ENCODE measurements around the gene MRPS15.
"Not testable (repeated sequence)": the region's sequence is repeated elsewhere in the genome, so short reads cannot be mapped to it uniquely, and the experiment has no call there.

The MRPS15 gene

GRCh38 chr1:36497207-36497606 lies 33.0 kb upstream of the MRPS15 start:
- Histone ChIP-seq H2AK5ac (ENCODE audit: low read length) (no peak overlapping the region), H3K9ac (ENCODE audit: low read length) (no peak overlapping the region), H4K5ac (ENCODE audit: low read length) (no peak overlapping the region), H2BK15ac (replicated peaks; ENCODE audit: low read depth) (no peak overlapping the region), H3K4me3 (ENCODE audit: low read length) (no peak overlapping the region), H4K8ac (ENCODE audit: low read depth, low read length) (no peak overlapping the region), H3K27ac (ENCODE audit: low read depth, low read length) (no peak overlapping the region), H3K79me2 (ENCODE audit: control insufficient read depth, insufficient read depth, low read length) (no peaks in the 10 kb centered on the region), H3K27me3 (ENCODE audit: insufficient read depth, low read length, poor library complexity) (no peaks in the 10 kb centered on the region), H2BK120ac (ENCODE audit: low read depth, low read length) (no peak overlapping the region), H3K23ac (ENCODE audit: low read length) (no peak overlapping the region), H3K4me1 (ENCODE audit: control insufficient read depth, low read depth, low read length) (peaks cover 2% of the 10 kb centered on the region), H3K36me3 (ENCODE audit: control insufficient read depth, insufficient read depth, low read length) (no peaks in the 10 kb centered on the region), H3K4ac (ENCODE audit: low read depth, low read length) (no peak overlapping the region), H3K79me1 (ENCODE audit: low read length) (no peaks in the 10 kb centered on the region), H3K4me2 (ENCODE audit: low read length) (no peak overlapping the region), H2BK5ac (ENCODE audit: low read length) (no peak overlapping the region), H3K56ac (ENCODE audit: low read length) (no peak overlapping the region), H3K18ac (ENCODE audit: low read length) (no peak overlapping the region)
- DNase-seq = no peak
- no CpG with 5 or more reads among the region's 2 CpGs for WGBS (ENCODE audit: extremely low coverage, insufficient coverage, low lambda C conversion rate)

- Histone ChIP-seq H3K4me2 (ENCODE audit: low read length) (no peak overlapping the region), H3K79me2 (ENCODE audit: control insufficient read depth, insufficient read depth, low read length) (no peaks in the 10 kb centered on the region), H3K27me3 (ENCODE audit: insufficient read depth, low read length, poor library complexity) (no peaks in the 10 kb centered on the region), H2AK5ac (ENCODE audit: low read length) (no peak overlapping the region), H4K8ac (ENCODE audit: low read depth, low read length) (no peak overlapping the region), H3K56ac (ENCODE audit: low read length) (no peak overlapping the region), H3K79me1 (ENCODE audit: low read length) (no peaks in the 10 kb centered on the region), H4K5ac (ENCODE audit: low read length) (no peak overlapping the region), H2BK15ac (replicated peaks; ENCODE audit: low read depth) (no peak overlapping the region), H3K9ac (ENCODE audit: low read length) (no peak overlapping the region), H3K27ac (ENCODE audit: low read depth, low read length) (no peak overlapping the region), H3K23ac (ENCODE audit: low read length) (no peak overlapping the region), H2BK120ac (ENCODE audit: low read depth, low read length) (no peak overlapping the region), H3K18ac (ENCODE audit: low read length) (no peak overlapping the region), H3K4ac (ENCODE audit: low read depth, low read length) (no peak overlapping the region), H3K36me3 (ENCODE audit: control insufficient read depth, insufficient read depth, low read length) (no peaks in the 10 kb centered on the region), H3K4me3 (ENCODE audit: low read length) (no peak overlapping the region), H2BK5ac (ENCODE audit: low read length) (no peak overlapping the region), H3K4me1 (ENCODE audit: control insufficient read depth, low read depth, low read length) (peaks cover 4% of the 10 kb centered on the region)
- WGBS (ENCODE audit: extremely low coverage, insufficient coverage, low lambda C conversion rate) = no CpG with 5 or more reads among the region's 5 CpGs
- no peak for DNase-seq
These were observed 30.8 kb upstream of the MRPS15 start for GRCh38 chr1:36494971-36495370.

GRCh38 chr1:36493524-36493923 lies 29.3 kb upstream of the MRPS15 start:
- H3K4me2 ChIP-seq (ENCODE audit: low read length) = no peak overlapping the region
- H4K5ac ChIP-seq (ENCODE audit: low read length) = no peak overlapping the region
- H2BK5ac ChIP-seq (ENCODE audit: low read length) = no peak overlapping the region
- DNase-seq = no peak
- H3K79me2 ChIP-seq (ENCODE audit: control insufficient read depth, insufficient read depth, low read length) = no peaks in the 10 kb centered on the region
- H3K56ac ChIP-seq (ENCODE audit: low read length) = no peak overlapping the region
- H3K79me1 ChIP-seq (ENCODE audit: low read length) = no peaks in the 10 kb centered on the region
- no peak overlapping the region for H3K4ac ChIP-seq (ENCODE audit: low read depth, low read length)
- no peak overlapping the region for H2BK15ac ChIP-seq (replicated peaks; ENCODE audit: low read depth)
- no peak overlapping the region for H3K23ac ChIP-seq (ENCODE audit: low read length)
- no peak overlapping the region for H2BK120ac ChIP-seq (ENCODE audit: low read depth, low read length)
- no peaks in the 10 kb centered on the region for H3K36me3 ChIP-seq (ENCODE audit: control insufficient read depth, insufficient read depth, low read length)
- no peak overlapping the region for H4K8ac ChIP-seq (ENCODE audit: low read depth, low read length)
- H3K27me3 ChIP-seq (ENCODE audit: insufficient read depth, low read length, poor library complexity) = no peaks in the 10 kb centered on the region
- H3K4me3 ChIP-seq (ENCODE audit: low read length) = no peak overlapping the region
- no peak overlapping the region for H3K27ac ChIP-seq (ENCODE audit: low read depth, low read length)
- peaks cover 4% of the 10 kb centered on the region for H3K4me1 ChIP-seq (ENCODE audit: control insufficient read depth, low read depth, low read length)
- no peak overlapping the region for H3K9ac ChIP-seq (ENCODE audit: low read length)
- H3K18ac ChIP-seq (ENCODE audit: low read length) = no peak overlapping the region
- H2AK5ac ChIP-seq (ENCODE audit: low read length) = no peak overlapping the region
- 100% methylated on average over 2 of the region's 9 CpGs for WGBS (ENCODE audit: extremely low coverage, insufficient coverage, low lambda C conversion rate)

- no peaks in the 10 kb centered on the region for H3K27me3 ChIP-seq (ENCODE audit: insufficient read depth, low read length, poor library complexity)
- no peaks in the 10 kb centered on the region for H3K79me2 ChIP-seq (ENCODE audit: control insufficient read depth, insufficient read depth, low read length)
- H3K36me3 ChIP-seq (ENCODE audit: control insufficient read depth, insufficient read depth, low read length) = no peaks in the 10 kb centered on the region
- H2BK120ac ChIP-seq (ENCODE audit: low read depth, low read length) = no peak overlapping the region
- H3K56ac ChIP-seq (ENCODE audit: low read length) = no peak overlapping the region
- no peak overlapping the region for H2BK5ac ChIP-seq (ENCODE audit: low read length)
- no peak overlapping the region for H3K4me3 ChIP-seq (ENCODE audit: low read length)
- H4K5ac ChIP-seq (ENCODE audit: low read length) = no peak overlapping the region
- no peak overlapping the region for H3K4me2 ChIP-seq (ENCODE audit: low read length)
- H2BK15ac ChIP-seq (replicated peaks; ENCODE audit: low read depth) = no peak overlapping the region
- no peak overlapping the region for H4K8ac ChIP-seq (ENCODE audit: low read depth, low read length)
- DNase-seq = peak; percentile 40
- WGBS (ENCODE audit: extremely low coverage, insufficient coverage, low lambda C conversion rate) = no CpG with 5 or more reads among the region's 9 CpGs
- H3K4me1 ChIP-seq (ENCODE audit: control insufficient read depth, low read depth, low read length) = peaks cover 4% of the 10 kb centered on the region
- no peak overlapping the region for H3K18ac ChIP-seq (ENCODE audit: low read length)
- no peak overlapping the region for H3K23ac ChIP-seq (ENCODE audit: low read length)
- H3K4ac ChIP-seq (ENCODE audit: low read depth, low read length) = no peak overlapping the region
- no peak overlapping the region for H2AK5ac ChIP-seq (ENCODE audit: low read length)
- H3K79me1 ChIP-seq (ENCODE audit: low read length) = no peaks in the 10 kb centered on the region
- no peak overlapping the region for H3K27ac ChIP-seq (ENCODE audit: low read depth, low read length)
- no peak overlapping the region for H3K9ac ChIP-seq (ENCODE audit: low read length)
These were observed 28.3 kb upstream of the MRPS15 start for GRCh38 chr1:36492491-36492890.

GRCh38 chr1:36489258-36490051 lies 25.3 kb upstream of the MRPS15 start:
- H3K4me3 ChIP-seq (ENCODE audit: low read length); H3K27me3 ChIP-seq (ENCODE audit: insufficient read depth, low read length, poor library complexity); H3K79me1 ChIP-seq (ENCODE audit: low read length); H4K8ac ChIP-seq (ENCODE audit: low read depth, low read length); H3K9ac ChIP-seq (ENCODE audit: low read length); H3K4me2 ChIP-seq (ENCODE audit: low read length); H2BK120ac ChIP-seq (ENCODE audit: low read depth, low read length); H2BK15ac ChIP-seq (replicated peaks; ENCODE audit: low read depth); H4K5ac ChIP-seq (ENCODE audit: low read length); DNase-seq; H3K23ac ChIP-seq (ENCODE audit: low read length); H3K36me3 ChIP-seq (ENCODE audit: control insufficient read depth, insufficient read depth, low read length); H3K4me1 ChIP-seq (ENCODE audit: control insufficient read depth, low read depth, low read length); H3K56ac ChIP-seq (ENCODE audit: low read length); H2AK5ac ChIP-seq (ENCODE audit: low read length); H3K4ac ChIP-seq (ENCODE audit: low read depth, low read length); H2BK5ac ChIP-seq (ENCODE audit: low read length); H3K79me2 ChIP-seq (ENCODE audit: control insufficient read depth, insufficient read depth, low read length); H3K18ac ChIP-seq (ENCODE audit: low read length): not testable (repeated sequence)
- peak overlapping the region; percentile 45 for H3K27ac ChIP-seq (ENCODE audit: low read depth, low read length)
- no CpG with 5 or more reads among the region's 10 CpGs for WGBS (ENCODE audit: extremely low coverage, insufficient coverage, low lambda C conversion rate)

- no peaks in the 10 kb centered on the region for H3K79me1 ChIP-seq (ENCODE audit: low read length)
- no CpG with 5 or more reads among the region's 3 CpGs for WGBS (ENCODE audit: extremely low coverage, insufficient coverage, low lambda C conversion rate)
These were observed 23.7 kb upstream of the MRPS15 start for GRCh38 chr1:36487906-36488305.

More at GRCh38 chr1:36487906-36488305, 23.7 kb upstream of the MRPS15 start:
- H3K79me2 ChIP-seq (ENCODE audit: control insufficient read depth, insufficient read depth, low read length) = no peaks in the 10 kb centered on the region
- no peaks in the 10 kb centered on the region for H3K36me3 ChIP-seq (ENCODE audit: control insufficient read depth, insufficient read depth, low read length)
- H3K23ac ChIP-seq (ENCODE audit: low read length) = no peak overlapping the region
- H3K27ac ChIP-seq (ENCODE audit: low read depth, low read length) = no peak overlapping the region
- H4K8ac ChIP-seq (ENCODE audit: low read depth, low read length) = no peak overlapping the region
- H2AK5ac ChIP-seq (ENCODE audit: low read length) = peak overlapping the region; percentile 89
- peak overlapping the region; percentile 10 for H3K4ac ChIP-seq (ENCODE audit: low read depth, low read length)
- no peaks in the 10 kb centered on the region for H3K27me3 ChIP-seq (ENCODE audit: insufficient read depth, low read length, poor library complexity)
- no peak overlapping the region for H3K4me2 ChIP-seq (ENCODE audit: low read length)
- no peak for DNase-seq
- no peak overlapping the region for H3K18ac ChIP-seq (ENCODE audit: low read length)
- H3K4me1 ChIP-seq (ENCODE audit: control insufficient read depth, low read depth, low read length) = peaks cover 4% of the 10 kb centered on the region
- H2BK120ac ChIP-seq (ENCODE audit: low read depth, low read length) = no peak overlapping the region
- no peak overlapping the region for H2BK5ac ChIP-seq (ENCODE audit: low read length)
- H3K9ac ChIP-seq (ENCODE audit: low read length) = no peak overlapping the region
- no peak overlapping the region for H3K4me3 ChIP-seq (ENCODE audit: low read length)
- no peak overlapping the region for H4K5ac ChIP-seq (ENCODE audit: low read length)
- peak overlapping the region; percentile 22 for H3K56ac ChIP-seq (ENCODE audit: low read length)
- no peak overlapping the region for H2BK15ac ChIP-seq (replicated peaks; ENCODE audit: low read depth)

All from mesendoderm (in vitro differentiated cells).